Stimulated activated CD8-positive, alpha-beta memory T cell treated with anti-CD3 and anti-CD28 coated beads, Interleukin-4, amount 100 ng/mL, for 24 hours (primary cell): ENCODE measurements around the gene NACAD.

Experiments
- DNase-seq: peaks from one replicate; pipeline ENCODE4 v3.0.0-alpha.2; 2020; ENCODE audit warnings: low read depth

The NACAD gene

GRCh38 chr7:45088821-45089340 lies at the start of gene NACAD:
NACAD (minus strand) TSS chr7:45088969; CDS start chr7:45088894, 75 bp downstream.
- peak; percentile 7 for DNase-seq

GRCh38 chr7:45136106-45137060 lies 47.6 kb upstream of the NACAD start:
- peak; percentile 25 for DNase-seq

- DNase-seq: no peak
Measured at GRCh38 chr7:45133877-45134276, 45.1 kb upstream of the NACAD start.

GRCh38 chr7:45133352-45133751 lies 44.6 kb upstream of the NACAD start:
- no peak for DNase-seq

GRCh38 chr7:45132708-45133320 lies 44.0 kb upstream of the NACAD start:
- no peak for DNase-seq

DNA sequence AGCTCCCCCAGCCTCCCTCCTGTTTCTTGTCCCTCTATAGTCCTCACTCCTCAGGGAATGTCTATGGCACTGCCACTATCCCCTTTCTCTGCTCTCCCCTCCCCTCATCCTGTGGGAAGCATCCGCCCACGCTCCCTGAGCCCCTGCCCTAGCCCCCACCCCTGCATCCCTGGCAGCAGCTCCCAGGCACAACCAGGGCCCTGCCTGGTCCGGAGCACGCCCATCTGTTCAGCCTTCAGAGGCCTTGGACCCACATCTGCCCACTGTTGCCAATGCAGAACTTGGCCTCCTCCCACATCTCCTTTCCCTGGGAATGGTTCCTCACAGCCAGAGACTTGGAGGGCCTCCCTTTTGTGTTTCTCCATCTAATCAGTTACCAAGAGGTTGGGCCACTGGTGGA lies 43.1 kb upstream of the NACAD start:
- DNase-seq: no peak

DNA sequence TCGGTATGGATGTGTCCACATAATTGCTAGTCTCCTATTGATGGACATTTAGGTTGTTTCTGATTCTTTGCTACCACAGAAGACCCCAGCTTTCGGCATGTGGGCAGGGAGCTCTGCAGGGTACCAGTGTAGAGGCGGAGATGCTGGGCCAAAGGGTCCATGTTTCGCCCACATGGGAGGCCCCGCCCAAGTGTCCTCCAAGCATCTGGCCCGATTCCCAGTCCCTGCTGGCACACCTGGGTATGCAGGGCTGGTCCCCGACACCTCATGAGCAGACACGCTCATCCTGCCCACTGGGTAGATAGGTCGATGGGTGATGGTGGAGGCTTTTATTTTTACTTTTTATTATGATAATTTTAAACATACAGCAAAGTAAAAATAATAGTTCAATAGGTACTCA lies 42.1 kb upstream of the NACAD start:
- no peak for DNase-seq

GRCh38 chr7:45129906-45130305 lies 41.1 kb upstream of the NACAD start:
- no peak for DNase-seq

GRCh38 chr7:45129181-45129800 lies 40.5 kb upstream of the NACAD start:
- DNase-seq: no peak

DNA sequence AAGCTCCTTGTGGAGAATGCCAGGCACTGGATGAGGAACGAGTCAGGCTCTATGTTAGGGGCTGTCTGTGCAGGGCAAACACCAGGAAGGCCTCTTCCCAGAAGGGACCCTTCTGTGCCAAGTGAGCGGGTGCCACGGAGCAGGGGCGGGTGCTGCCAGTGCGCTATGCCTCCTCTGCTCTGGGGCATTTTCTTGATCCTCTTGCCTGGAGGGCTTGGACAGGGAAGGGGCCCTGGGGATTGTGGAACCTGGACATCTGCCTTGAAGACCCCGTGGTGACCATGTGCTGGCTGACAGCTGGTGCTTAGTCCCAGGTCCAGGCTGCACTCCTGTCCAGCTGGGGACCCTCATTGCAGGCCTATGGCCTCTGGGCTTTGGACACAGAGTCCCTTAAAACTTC lies 38.2 kb upstream of the NACAD start:
- no peak for DNase-seq

- no peak for DNase-seq
Measured at GRCh38 chr7:45126201-45126600, 37.4 kb upstream of the NACAD start.

- DNase-seq: no peak
Measured at GRCh38 chr7:45125193-45125904, 36.6 kb upstream of the NACAD start.

GRCh38 chr7:45123913-45124710 lies 35.3 kb upstream of the NACAD start:
- DNase-seq: no peak

GRCh38 chr7:45122975-45123860 lies 34.4 kb upstream of the NACAD start:
- no peak for DNase-seq

- no peak for DNase-seq
Measured at GRCh38 chr7:45119550-45119949, 30.8 kb upstream of the NACAD start.

- DNase-seq: no peak
Measured at GRCh38 chr7:45118889-45119331, 30.1 kb upstream of the NACAD start.

DNA sequence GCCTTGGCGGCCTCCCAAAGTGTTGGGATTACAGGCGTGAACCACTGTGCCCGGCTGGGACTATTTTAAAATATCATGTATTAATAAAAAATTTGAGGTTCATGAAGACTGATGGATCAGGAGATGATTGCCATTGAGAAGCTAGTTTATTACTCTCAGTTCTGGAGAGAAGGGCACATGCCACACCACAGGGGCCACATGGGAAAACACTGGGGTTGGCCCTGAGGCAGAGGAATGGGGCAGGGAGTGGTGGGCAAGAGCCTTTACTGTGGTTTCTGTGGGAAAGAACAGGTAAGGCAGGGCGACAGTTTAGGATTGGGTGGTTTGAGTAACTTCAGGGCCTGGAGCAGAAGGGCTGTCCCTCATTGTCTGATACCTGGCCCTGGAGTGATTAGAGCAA lies 29.5 kb upstream of the NACAD start:
- DNase-seq: no peak

DNA sequence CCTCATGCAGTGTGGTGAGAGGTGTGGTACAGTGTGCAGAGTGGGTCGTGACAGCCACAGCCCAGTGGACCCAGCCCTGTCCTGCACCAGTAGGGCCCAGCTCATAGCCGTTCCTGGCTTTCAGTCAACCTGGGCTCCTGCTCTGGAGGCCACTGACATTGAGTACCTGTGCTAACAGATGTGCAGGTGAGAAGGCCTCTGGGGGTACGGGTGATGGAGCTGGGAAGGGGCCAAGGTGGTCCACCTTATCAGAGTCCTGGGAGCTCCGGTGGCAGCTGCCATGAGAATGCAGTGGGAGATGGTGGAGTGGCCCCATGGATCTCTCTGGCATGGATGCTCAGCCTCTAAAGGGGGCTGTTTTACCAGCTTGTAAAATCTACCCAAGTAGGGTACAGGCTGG lies 28.8 kb upstream of the NACAD start:
- no peak for DNase-seq

GRCh38 chr7:45116048-45116447 lies 27.3 kb upstream of the NACAD start:
- no peak for DNase-seq

DNA sequence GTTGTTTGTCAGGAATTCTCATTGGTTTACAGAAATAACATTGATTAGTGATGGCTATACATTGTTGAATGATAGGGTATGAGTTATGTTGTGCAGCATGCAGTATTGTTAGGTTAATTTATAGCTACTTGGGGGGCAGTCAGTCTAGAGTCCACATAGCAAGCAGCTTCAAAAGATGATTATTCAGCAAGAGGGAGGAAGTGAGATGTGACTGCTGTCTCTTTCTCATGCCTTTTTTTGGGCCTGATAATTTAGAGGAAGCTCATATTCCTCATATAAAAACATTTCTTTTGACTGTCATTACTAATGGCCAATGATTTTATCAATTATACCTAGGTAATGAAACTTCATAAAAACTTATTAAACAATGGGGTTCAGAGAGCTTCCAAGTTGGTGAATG lies 26.2 kb upstream of the NACAD start:
- no peak for DNase-seq
